GM23338 (cell line): ENCODE results near the gene B4GALT5.

Source experiments
- CTCF ChIP-seq, 2 experiments: fragments of 200-600 bp in 1 of 2; sonication (generic) in 1 of 2; conservative IDR thresholded peaks; 2 replicates each; pipeline versions ENCODE4 v1.5.1 to v1.6.1; 2016 to 2017; ENCODE audit warnings: antibody characterized with exemption in 2 of 2, low read depth in 2 of 2, mild to moderate bottlenecking in 2 of 2, moderate library complexity in 1 of 2
- EZH2 ChIP-seq: fragments of 200-600 bp; sonication (generic); IDR thresholded peaks from one replicate; pipeline ENCODE4 v1.8.0; 2017; ENCODE audit warnings: antibody characterized with exemption, mild to moderate bottlenecking, low read depth; ENCODE audit not compliant: unreplicated experiment
- EZH2phosphoT487 ChIP-seq: fragments of 200-600 bp; sonication (generic); IDR thresholded peaks from one replicate; pipeline ENCODE4 v1.8.1; 2018; ENCODE audit warnings: antibody characterized with exemption; ENCODE audit not compliant: unreplicated experiment
- POLR2AphosphoS5 ChIP-seq: IDR thresholded peaks from 2 replicates; pipeline ENCODE4 v1.6.1; 2016; ENCODE audit warnings: antibody characterized with exemption, low read depth
- REST ChIP-seq: IDR thresholded peaks from one replicate; pipeline ENCODE4 v1.6.1; 2018; ENCODE audit warnings: antibody characterized with exemption; ENCODE audit not compliant: unreplicated experiment

GRCh38 chr20:49637046-49637637, 76.5 kb downstream of the B4GALT5 start:
- TF ChIP-seq POLR2AphosphoS5 (no peak), CTCF (conservative IDR thresholded peaks at IDR 0.05; ENCODE audit: low read depth in 2 of 2) (no peak), REST (no peak), EZH2 (no peak), EZH2phosphoT487 (no peak)
